ENCODE results near the gene MYOT.

DNA sequence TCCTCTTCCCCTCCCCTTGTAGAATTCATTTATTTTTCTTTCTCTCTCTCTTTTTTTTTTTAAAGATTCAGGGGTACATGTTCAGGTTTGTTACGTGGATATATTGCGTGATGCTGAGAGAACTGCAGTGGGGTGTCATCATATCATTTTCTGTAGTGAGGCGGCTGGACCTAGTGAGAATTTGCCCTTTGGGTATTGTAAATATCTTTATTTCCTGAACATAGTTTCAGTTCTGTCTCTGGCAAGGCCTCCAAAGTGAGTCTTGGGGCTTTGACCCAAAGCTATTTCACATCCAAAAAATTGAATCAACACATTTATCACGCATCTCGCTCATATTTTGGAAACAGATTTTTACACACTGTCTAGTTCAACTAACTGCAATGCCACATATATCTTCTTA is 25.4 kb upstream of the MYOT start:
- TF ChIP-seq POLR2A (IDR thresholded peaks at IDR 0.05; ENCODE audit: low read length) (no peak), GATA1 (IDR thresholded peaks at IDR 0.05; ENCODE audit: low read depth, low read length) (no peak)
